Ishikawa (cell line): ENCODE measurements around the gene ANXA6.
A peak's percentile ranks its signal among the peaks of the same experiment; 100 is the strongest.

ENCODE experiments used
- CEBPB ChIP-seq: IDR thresholded peaks from 2 replicates; pipeline ENCODE4 v1.6.1; 2012
- CREB1 ChIP-seq: IDR thresholded peaks from 2 replicates; pipeline ENCODE4 v1.6.1; 2012; ENCODE audit warnings: low read depth
- EGR1 ChIP-seq: IDR thresholded peaks from 2 replicates; pipeline ENCODE4 v1.6.1; 2012
- EP300 ChIP-seq: IDR thresholded peaks from 2 replicates; pipeline ENCODE4 v1.6.1; 2012; ENCODE audit warnings: borderline replicate concordance
- FOXM1 ChIP-seq: IDR thresholded peaks from 2 replicates; pipeline ENCODE4 v1.6.1; 2012; ENCODE audit warnings: low read depth, borderline replicate concordance
- MAX ChIP-seq: IDR thresholded peaks from 2 replicates; pipeline ENCODE4 v1.6.1; 2012
- NFIC ChIP-seq: IDR thresholded peaks from 2 replicates; pipeline ENCODE4 v1.6.1; 2012
- RAD21 ChIP-seq: IDR thresholded peaks from 2 replicates; pipeline ENCODE4 v1.6.1; 2012; ENCODE audit warnings: low read depth
- REST ChIP-seq: IDR thresholded peaks from 2 replicates; pipeline ENCODE4 v1.6.1; 2012; ENCODE audit warnings: low read depth, mild to moderate bottlenecking
- TAF1 ChIP-seq: IDR thresholded peaks from 2 replicates; pipeline ENCODE4 v1.6.1; 2012; ENCODE audit warnings: low read depth, mild to moderate bottlenecking
- TCF12 ChIP-seq: IDR thresholded peaks from 2 replicates; pipeline ENCODE4 v1.6.1; 2012; ENCODE audit warnings: low read depth
- TEAD4 ChIP-seq: IDR thresholded peaks from 2 replicates; pipeline ENCODE4 v1.6.1; 2012
- USF1 ChIP-seq: IDR thresholded peaks from 2 replicates; pipeline ENCODE4 v1.6.1; 2012
- YY1 ChIP-seq: IDR thresholded peaks from 2 replicates; pipeline ENCODE4 v1.6.1; 2012; ENCODE audit warnings: low read depth
- ZBTB7A ChIP-seq: IDR thresholded peaks from 2 replicates; pipeline ENCODE4 v1.6.1; 2012; ENCODE audit warnings: low read depth

ANXA6 gene

GRCh38 chr5:151137067-151137825 is 20.3 kb downstream of the ANXA6 start:
- TF ChIP-seq EP300 (no peak), MAX (no peak), TAF1 (no peak), CREB1 (no peak), NFIC (no peak), TCF12 (no peak), ZBTB7A (no peak), REST (no peak), USF1 (no peak), TEAD4 (no peak), FOXM1 (no peak), EGR1 (no peak), YY1 (no peak), CEBPB (no peak), RAD21 (no peak)

- no peak for TF ChIP-seq TCF12
- no peak for TF ChIP-seq USF1
- no peak for TF ChIP-seq CREB1
- TF ChIP-seq EP300 = no peak
- TF ChIP-seq RAD21 = no peak
- TF ChIP-seq NFIC = no peak
- no peak for TF ChIP-seq CEBPB
- no peak for TF ChIP-seq YY1
- no peak for TF ChIP-seq ZBTB7A
- no peak for TF ChIP-seq FOXM1
- TF ChIP-seq EGR1 = no peak
- no peak for TF ChIP-seq MAX
- no peak for TF ChIP-seq TEAD4
- TF ChIP-seq TAF1 = no peak
- TF ChIP-seq REST = no peak
These were observed 23.4 kb downstream of the ANXA6 start for GRCh38 chr5:151134228-151134627.

GRCh38 chr5:151132963-151133362 is 24.6 kb downstream of the ANXA6 start:
- TF ChIP-seq YY1 = no peak
- TF ChIP-seq FOXM1 = no peak
- no peak for TF ChIP-seq USF1
- no peak for TF ChIP-seq CREB1
- no peak for TF ChIP-seq CEBPB
- no peak for TF ChIP-seq MAX
- no peak for TF ChIP-seq RAD21

- TF ChIP-seq TEAD4 (peak; percentile 48), MAX (no peak), USF1 (peak; percentile 82)
These were observed 26.4 kb downstream of the ANXA6 start for GRCh38 chr5:151130922-151131891.
